Stimulated activated CD4-positive, alpha-beta T cell treated with anti-CD3 and anti-CD28 coated beads, Interleukin-1b, Interleukin-23, amount 100 ng/mL, for 4 hours (primary cell): Measurements from ENCODE around the gene FAH.
A peak's percentile ranks its signal among the peaks of the same experiment; 100 is the strongest.

Experiments
- DNase-seq, 2 donors: peaks; one replicate each; pipeline ENCODE4 v3.0.0-alpha.2; 2020; ENCODE audit warnings: low read depth in 2 of 2

FAH gene

GRCh38 chr15:80199869-80200268 lies 47.1 kb downstream of the FAH start:
- DNase-seq = no peak

- DNase-seq = no peak
Measured at GRCh38 chr15:80201256-80202015, 48.6 kb downstream of the FAH start.

DNA sequence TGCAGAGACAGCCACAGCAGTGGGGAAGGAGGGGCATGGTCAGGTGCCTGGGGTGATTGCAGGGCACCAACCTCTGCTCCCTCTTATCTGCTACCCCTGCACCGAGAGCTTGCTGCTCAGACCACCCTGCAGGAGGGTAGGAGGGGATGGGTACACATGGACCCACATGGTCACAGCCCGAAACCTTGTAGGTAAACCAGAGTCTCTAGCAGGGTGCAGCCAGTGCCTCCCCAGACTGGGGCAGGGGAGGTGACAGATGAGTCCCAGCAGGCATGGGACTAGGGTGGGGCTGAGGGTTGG lies 49.2 kb downstream of the FAH start:
- DNase-seq = no peak

DNA sequence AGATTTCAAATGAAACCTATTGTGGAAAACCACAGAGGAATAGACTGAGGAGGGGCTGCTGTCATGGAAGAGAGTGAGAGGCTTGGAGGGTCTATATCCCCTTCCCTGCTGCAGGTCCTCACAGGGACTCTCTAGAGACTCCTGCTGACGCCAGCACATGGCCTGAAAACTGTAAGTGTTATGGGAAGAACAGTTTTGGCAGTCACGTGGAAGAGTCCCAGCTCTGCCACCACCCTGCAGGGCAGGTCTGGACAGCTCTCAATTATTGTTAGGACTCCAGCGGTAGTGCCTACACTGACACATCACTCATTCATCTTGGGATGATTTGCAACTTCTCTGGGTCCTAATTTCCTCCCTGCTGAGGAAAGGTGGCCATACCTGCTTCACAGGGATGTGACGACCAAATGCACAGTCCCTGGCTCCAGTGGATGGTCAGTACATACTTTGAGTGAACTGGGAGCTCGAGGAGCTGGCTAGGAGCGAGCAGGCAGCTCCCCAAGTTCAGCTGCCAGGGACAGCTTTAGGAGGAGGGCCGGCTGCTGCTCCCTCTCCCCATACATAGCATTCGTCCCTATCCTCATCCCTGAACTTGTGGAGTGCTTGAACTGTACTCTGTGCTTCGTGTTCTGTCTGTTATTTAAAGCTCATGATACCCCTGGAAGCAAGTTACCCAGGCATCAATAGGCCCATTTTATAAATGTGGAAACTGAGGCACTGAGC lies 50.0 kb downstream of the FAH start:
- DNase-seq = no peak

GRCh38 chr15:80203361-80203885 lies 50.6 kb downstream of the FAH start:
- no peak for DNase-seq

DNA sequence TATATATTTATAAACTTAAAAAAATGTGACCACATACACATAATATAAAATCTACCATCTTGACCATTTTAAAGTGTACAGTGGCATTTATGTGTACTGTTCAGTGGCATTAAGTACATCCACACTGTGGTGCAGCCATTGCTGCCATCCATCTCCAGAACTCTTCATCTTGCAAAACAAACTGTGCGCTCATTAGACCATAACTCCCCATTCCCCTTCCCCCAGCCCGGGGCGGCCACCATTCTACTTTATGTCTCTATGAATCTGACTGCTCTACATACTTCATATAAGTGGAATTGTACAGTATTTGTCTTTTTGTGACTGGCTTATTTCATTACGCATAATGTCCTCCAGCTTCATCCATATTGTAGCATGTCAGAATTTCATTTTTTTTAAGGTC lies 51.4 kb downstream of the FAH start:
- no peak for DNase-seq

DNA sequence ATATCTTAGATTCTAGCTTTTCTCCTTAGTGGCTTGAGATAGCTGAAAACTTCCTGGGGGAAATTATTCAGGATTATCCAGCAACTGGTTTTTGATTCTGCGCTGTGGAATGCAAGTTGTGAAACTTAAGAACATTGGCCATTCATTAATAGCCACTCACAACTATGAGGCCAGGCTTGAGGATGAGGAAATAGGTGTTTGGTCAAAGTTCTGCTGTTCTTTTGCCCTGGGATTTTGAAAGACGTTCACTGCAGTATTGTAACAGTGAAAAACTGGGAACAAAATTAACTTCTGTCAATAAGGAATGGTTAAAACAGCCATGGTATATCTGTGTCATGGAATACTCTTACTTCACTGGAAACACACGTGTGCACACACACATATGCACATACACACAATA lies 55.1 kb downstream of the FAH start:
- DNase-seq = no peak

DNA sequence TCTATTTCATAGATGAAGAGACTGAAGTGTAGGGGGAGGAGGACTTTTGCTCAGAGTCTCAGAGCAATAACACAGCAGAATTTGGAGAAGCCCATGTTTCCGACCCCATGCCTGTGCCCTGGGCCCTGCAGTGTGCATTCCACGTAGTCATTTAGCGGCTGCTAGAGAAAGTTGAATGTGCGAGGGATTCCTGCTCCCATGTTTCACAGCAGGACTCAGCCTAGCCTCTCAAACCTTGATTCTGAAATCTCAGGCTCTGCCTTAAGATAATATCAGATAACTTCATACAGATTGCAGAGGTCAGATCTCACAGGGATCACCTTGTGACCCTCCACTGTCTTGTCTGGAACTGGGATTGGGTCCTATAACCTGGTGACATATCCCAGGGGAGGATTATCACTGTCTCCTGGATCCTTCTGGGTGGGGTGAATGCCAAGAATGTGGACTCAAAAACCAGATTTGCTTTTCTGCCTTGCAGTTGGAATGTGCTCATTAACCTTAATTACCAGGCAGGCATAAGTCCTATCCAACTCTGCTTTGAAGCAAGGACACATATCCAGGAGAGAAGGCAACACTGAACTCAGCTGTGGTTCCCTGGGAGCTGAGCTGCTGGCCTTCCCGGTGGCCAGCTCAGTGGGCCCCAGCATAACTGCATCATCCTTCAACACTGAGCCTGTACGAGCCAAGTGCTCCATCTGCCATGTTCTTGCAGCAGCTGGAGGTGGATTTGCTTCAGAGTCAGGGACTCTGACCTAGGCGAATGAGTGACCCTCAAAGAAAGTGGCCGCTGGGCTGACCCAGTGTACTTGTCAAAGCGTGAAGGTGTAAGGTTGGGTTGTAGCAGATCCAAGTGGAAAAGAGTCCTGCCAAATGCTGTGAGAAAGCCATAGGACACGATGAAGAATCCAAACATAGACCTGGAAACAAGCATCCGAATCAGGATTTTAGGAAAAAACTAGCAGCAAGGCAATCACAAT lies 56.2 kb downstream of the FAH start:
- DNase-seq = no peak

- DNase-seq = no peak
Measured at GRCh38 chr15:80210611-80211573, 58.1 kb downstream of the FAH start.

- no peak for DNase-seq
Measured at GRCh38 chr15:80211976-80212375, 59.2 kb downstream of the FAH start.

DNA sequence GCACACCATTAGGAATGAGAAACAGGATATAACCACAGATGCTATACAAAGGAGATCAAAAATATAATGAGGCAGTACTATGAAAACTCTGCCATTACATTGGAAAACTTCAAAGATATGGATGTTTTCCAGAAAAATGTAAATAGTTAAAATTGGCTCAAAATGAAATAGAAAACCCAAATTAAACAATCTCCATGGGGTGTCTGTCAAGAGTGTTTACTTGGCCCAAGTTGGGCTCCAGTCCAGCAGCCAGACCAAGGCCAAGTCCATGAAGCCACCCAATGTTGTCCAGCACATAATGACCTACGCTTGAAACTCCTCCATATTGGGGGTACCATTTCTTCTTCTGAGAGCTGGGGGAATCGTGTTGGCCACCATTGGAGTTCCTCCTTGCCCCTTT lies 62.1 kb downstream of the FAH start:
- DNase-seq = no peak

DNA sequence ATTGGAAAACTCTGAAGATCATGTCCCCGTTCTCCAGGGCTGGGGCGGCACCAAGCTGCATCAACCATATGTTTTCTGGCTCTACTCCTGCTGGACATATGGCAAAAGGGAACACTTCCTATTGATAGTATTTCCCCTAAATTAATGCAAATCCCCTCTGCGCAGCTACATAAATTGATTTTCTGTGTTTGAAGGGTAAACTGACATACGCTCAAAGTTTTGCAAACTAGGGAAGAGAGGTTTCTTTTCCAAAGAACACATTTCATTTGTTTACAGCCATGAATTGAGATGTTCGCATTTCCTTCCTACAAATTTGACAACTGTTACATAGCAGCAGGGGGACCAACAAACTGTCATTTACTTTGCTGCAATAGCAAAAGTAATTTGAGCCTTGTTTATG lies 63.3 kb downstream of the FAH start:
- DNase-seq = no peak

GRCh38 chr15:80216911-80217310 lies 64.1 kb downstream of the FAH start:
- DNase-seq = no peak

GRCh38 chr15:80217327-80217900 lies 64.6 kb downstream of the FAH start:
- no peak for DNase-seq

DNA sequence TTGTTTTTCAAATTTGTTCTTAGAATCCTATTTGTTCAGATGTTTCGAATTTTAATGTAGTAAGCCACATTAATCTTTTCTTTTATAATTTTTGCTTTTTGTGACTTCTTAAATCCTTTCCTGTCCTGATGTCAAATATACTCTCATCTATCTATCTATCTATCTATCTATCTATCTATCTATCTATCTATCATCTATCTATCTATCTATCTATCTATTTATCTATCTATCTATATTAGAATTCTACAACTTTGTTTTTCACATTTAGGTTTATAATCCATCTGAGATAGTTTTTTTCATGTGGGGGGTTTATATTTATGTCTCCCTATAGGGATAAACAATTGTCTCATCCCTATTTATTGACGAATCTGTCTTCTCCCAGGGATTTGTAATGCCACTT lies 67.2 kb downstream of the FAH start:
- no peak for DNase-seq

DNA sequence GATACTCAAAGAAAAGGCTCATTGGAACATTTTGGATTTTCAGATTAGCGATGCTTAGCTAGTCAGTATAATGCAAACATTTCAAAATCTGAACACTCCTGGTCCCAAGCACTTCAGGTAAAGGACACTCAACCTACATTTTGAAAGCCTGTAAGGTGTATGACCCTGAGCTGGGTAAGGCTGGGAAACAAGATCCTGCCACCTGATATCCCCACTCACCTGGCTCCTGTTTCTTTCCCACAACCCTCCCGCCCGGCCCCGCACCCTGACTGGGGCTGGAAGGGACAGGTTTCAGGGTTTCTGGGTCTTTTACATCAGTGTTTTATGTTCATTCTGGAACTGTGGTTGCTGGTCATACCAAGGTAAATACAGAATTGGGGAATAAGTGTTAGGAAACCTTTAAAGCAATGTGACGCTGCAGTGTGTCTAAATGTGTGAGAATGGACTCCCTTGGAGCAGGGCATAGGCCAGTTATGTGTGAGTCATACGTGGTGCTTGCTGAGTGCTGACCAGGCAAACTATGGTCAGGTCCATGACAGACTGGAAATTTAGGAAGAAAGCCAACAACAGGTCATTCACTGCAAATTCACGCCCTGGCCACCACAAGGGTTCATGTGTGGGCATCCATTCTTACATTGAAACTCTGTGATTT lies 76.3 kb downstream of the FAH start:
- DNase-seq = no peak

- DNase-seq = no peak
Measured at GRCh38 chr15:80231371-80231770, 78.6 kb downstream of the FAH start.

GRCh38 chr15:80233581-80233980 lies 80.8 kb downstream of the FAH start:
- no peak for DNase-seq

DNA sequence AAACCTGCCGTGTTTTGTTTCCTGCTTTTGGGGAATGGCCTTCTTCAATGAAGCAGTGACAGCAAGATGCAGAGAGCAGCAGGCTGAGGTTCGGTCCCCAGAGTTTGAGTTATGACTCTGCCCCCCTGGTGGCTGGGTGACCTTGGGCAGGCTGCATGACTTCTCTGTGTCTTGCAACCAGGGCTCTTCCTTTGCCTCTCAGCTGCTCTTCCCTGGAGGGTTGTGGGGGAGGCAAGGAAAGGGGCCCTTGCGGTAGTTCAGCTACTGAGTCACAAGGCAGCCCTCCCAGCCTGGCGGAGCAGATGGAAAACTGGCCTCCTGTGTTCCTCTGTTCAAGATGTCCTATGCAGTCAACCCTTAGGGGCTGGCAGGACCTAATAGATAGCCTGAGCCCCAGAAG lies 82.1 kb downstream of the FAH start:
- DNase-seq = peak; percentile 12 to 27
